ENCODE results near the gene CREB5. TPM values are rescaled to one million over a fixed set of nuclear protein-coding genes. Genes with fewer than 3 reads are reported as not detected.

Gene CREB5
- total RNA-seq, 2 donors from 2014 or later, result 0.53 to 2.6 TPM

DNA sequence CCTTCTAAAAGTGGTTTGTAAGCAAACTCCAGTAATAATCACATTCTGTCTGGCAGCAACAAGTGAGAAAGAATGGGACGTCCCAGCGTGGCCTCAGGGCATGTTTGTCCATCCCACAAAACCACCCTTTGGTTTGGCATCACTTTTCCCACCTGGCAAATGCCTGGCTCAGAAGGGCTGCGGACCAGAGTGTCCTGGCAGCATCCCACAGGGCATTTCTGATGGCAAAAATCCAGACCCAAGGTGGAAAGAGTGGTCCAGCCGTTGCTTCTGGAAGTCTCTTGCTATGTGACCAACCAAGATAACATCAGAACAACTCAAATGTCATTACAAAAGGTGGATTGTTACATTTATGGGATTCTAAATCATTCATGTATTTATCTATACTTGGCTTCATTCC is 174.4 kb downstream of the CREB5 start:
- Histone ChIP-seq H3K9me3 (ENCODE audit: control insufficient read depth, low read length) (no peaks in the 10 kb centered on the region), H3K27ac (ENCODE audit: low read depth, low read length) (no peak overlapping the region), H3K9ac (ENCODE audit: extremely low read depth, low read length, poor library complexity, severe bottlenecking) (no peak overlapping the region), H3K36me3 (ENCODE audit: control insufficient read depth, insufficient read depth, low read length) (no peaks in the 10 kb centered on the region), H3K4me3 (ENCODE audit: low read length) (no peak overlapping the region), H3K27me3 (ENCODE audit: control insufficient read depth, insufficient read depth, low read length, poor library complexity, severe bottlenecking) (no peaks in the 10 kb centered on the region), H3K4me1 (ENCODE audit: control insufficient read depth, insufficient read depth, low read length) (no peaks in the 10 kb centered on the region)
- DNase-seq, result no peak
- no peak overlapping the region for H3K27ac Mint-ChIP-seq
- peaks cover 13% of the 10 kb centered on the region for H3K4me1 Mint-ChIP-seq
- H3K4me3 Mint-ChIP-seq, result no peak overlapping the region
- TF ChIP-seq, protein P1, sequence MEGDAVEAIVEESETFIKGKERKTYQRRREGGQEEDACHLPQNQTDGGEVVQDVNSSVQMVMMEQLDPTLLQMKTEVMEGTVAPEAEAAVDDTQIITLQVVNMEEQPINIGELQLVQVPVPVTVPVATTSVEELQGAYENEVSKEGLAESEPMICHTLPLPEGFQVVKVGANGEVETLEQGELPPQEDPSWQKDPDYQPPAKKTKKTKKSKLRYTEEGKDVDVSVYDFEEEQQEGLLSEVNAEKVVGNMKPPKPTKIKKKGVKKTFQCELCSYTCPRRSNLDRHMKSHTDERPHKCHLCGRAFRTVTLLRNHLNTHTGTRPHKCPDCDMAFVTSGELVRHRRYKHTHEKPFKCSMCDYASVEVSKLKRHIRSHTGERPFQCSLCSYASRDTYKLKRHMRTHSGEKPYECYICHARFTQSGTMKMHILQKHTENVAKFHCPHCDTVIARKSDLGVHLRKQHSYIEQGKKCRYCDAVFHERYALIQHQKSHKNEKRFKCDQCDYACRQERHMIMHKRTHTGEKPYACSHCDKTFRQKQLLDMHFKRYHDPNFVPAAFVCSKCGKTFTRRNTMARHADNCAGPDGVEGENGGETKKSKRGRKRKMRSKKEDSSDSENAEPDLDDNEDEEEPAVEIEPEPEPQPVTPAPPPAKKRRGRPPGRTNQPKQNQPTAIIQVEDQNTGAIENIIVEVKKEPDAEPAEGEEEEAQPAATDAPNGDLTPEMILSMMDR (conservative IDR thresholded peaks at IDR 0.05), result no peak
- 89% methylated on average over 4 of the region's 4 CpGs; no CpG with 5 or more reads in 1 of the 2 experiments for WGBS, 2 experiments (ENCODE audit: insufficient coverage in 1 of 2, insufficient read length in 1 of 2)
- peaks cover 6% of the 10 kb centered on the region for H3K27me3 Mint-ChIP-seq (ENCODE audit: insufficient read depth)
- no peaks in the 10 kb centered on the region for H3K36me3 Mint-ChIP-seq (ENCODE audit: low read depth)
- no peaks in the 10 kb centered on the region for H3K9me3 Mint-ChIP-seq

DNA sequence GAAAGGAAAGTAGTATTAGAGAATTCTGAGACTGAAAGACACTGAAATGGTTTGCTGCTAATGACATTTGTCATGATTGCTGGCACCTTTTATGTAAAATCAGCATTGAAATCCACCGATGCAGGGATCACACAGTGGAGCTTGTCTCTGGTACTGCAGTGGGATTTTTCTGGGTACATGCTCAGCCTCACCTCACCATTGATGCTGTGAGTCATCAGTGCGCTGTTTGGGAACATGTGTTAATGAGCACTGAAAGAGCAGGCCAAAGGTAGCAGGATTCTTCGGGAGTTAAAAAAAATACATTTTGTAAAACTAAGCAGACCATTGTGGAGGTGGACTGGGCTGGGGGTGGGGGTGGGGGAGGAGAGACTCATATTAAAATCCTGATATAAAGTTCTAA is 174.9 kb downstream of the CREB5 start:
- Histone ChIP-seq H3K9ac (ENCODE audit: extremely low read depth, low read length, poor library complexity, severe bottlenecking) (no peak overlapping the region), H3K9me3 (ENCODE audit: control insufficient read depth, low read length) (no peaks in the 10 kb centered on the region), H3K27ac (ENCODE audit: low read depth, low read length) (no peak overlapping the region), H3K4me1 (ENCODE audit: control insufficient read depth, insufficient read depth, low read length) (no peaks in the 10 kb centered on the region), H3K27me3 (ENCODE audit: control insufficient read depth, insufficient read depth, low read length, poor library complexity, severe bottlenecking) (no peaks in the 10 kb centered on the region), H3K36me3 (ENCODE audit: control insufficient read depth, insufficient read depth, low read length) (no peaks in the 10 kb centered on the region), H3K4me3 (ENCODE audit: low read length) (no peak overlapping the region)
- Mint-ChIP-seq H3K4me3 (no peak overlapping the region), H3K9me3 (no peaks in the 10 kb centered on the region), H3K4me1 (peaks cover 13% of the 10 kb centered on the region), H3K36me3 (ENCODE audit: low read depth) (no peaks in the 10 kb centered on the region), H3K27me3 (ENCODE audit: insufficient read depth) (peaks cover 6% of the 10 kb centered on the region), H3K27ac (no peak overlapping the region)
- DNase-seq, result no peak
- WGBS, 2 experiments (ENCODE audit: insufficient coverage in 1 of 2, insufficient read length in 1 of 2), result 71 to 93% methylated on average over 3 of the region's 3 CpGs
- TF ChIP-seq, protein P1 (conservative IDR thresholded peaks at IDR 0.05), result no peak

DNA sequence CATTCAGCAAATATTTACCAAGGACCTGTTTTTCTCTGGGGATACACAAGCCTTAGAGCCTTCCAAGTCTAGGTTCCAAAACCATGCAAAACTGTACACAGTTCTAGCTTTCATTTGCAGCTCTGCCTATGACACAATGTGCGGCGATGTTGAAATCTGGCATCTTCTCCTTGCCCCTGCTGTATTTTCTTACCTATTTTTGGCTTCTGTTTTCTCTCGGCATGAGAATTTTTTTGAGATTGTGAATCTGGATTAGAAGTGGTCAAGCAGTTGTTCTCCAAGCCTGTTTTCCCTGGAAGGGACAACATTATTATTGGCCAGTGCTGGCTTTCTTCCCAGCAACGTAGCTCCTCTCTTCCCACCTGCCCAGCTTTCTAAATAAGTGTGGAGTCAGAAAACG is 176.3 kb downstream of the CREB5 start:
- Histone ChIP-seq H3K4me1 (ENCODE audit: control insufficient read depth, insufficient read depth, low read length) (no peaks in the 10 kb centered on the region), H3K9me3 (ENCODE audit: control insufficient read depth, low read length) (no peaks in the 10 kb centered on the region), H3K4me3 (ENCODE audit: low read length) (no peak overlapping the region), H3K9ac (ENCODE audit: extremely low read depth, low read length, poor library complexity, severe bottlenecking) (no peak overlapping the region), H3K36me3 (ENCODE audit: control insufficient read depth, insufficient read depth, low read length) (no peaks in the 10 kb centered on the region), H3K27ac (ENCODE audit: low read depth, low read length) (no peak overlapping the region), H3K27me3 (ENCODE audit: control insufficient read depth, insufficient read depth, low read length, poor library complexity, severe bottlenecking) (no peaks in the 10 kb centered on the region)
- TF ChIP-seq, protein P1 (conservative IDR thresholded peaks at IDR 0.05), result no peak
- 83 to 89% methylated on average over 3 to 5 of the region's 5 CpGs for WGBS, 2 experiments (ENCODE audit: insufficient coverage in 1 of 2, insufficient read length in 1 of 2)
- Mint-ChIP-seq H3K4me3 (no peak overlapping the region), H3K4me1 (peaks cover 13% of the 10 kb centered on the region), H3K27ac (no peak overlapping the region), H3K36me3 (ENCODE audit: low read depth) (no peaks in the 10 kb centered on the region), H3K27me3 (ENCODE audit: insufficient read depth) (peaks cover 6% of the 10 kb centered on the region), H3K9me3 (no peaks in the 10 kb centered on the region)
- DNase-seq, result no peak
